K562 (cell line): ENCODE data around the gene PPIAL4G. TPM values are rescaled to one million over a fixed set of nuclear protein-coding genes. Genes with fewer than 3 reads are reported as not detected.

Experiments
- CBX5 ChIP-seq: IDR thresholded peaks from 2 replicates; pipeline ENCODE4 v1.6.1; 2014; ENCODE audit warnings: low read depth, borderline replicate concordance
- CHD2 ChIP-seq: IDR thresholded peaks from 2 replicates; pipeline ENCODE4 v1.6.1; 2011; ENCODE audit warnings: low read depth, low read length
- CREB1 ChIP-seq, 2 experiments: sonication (generic) in 1 of 2; formaldehyde crosslinking in 1 of 2; IDR thresholded peaks; 2 replicates each; pipeline versions ENCODE4 v1.6.1 to v1.8.0; 2012 to 2022; ENCODE audit warnings: inconsistent platforms in 1 of 2, mild to moderate bottlenecking in 1 of 2, missing genetic modification reagents in 1 of 2, moderate library complexity in 1 of 2
- CREB5 ChIP-seq: fragments of 250-450 bp; sonication (Bioruptor Pico); IDR thresholded peaks from 2 replicates; pipeline ENCODE4 v1.5.0; 2020; ENCODE audit warnings: mild to moderate bottlenecking
- DPF2 ChIP-seq: fragments of 450-650 bp; IDR thresholded peaks from 2 replicates; pipeline ENCODE4 v1.6.1; 2016
- ELF4 ChIP-seq: fragments of 450-650 bp; formaldehyde crosslinking; IDR thresholded peaks from 2 replicates; pipeline ENCODE4 v1.4.0; 2022; ENCODE audit warnings: missing genetic modification characterization
- EP300 ChIP-seq: IDR thresholded peaks from 2 replicates; pipeline ENCODE4 v1.6.1; 2012; ENCODE audit warnings: low read length, improper control_type of control experiment
- FOXJ3 ChIP-seq: sonication (generic); formaldehyde crosslinking; IDR thresholded peaks from 2 replicates; pipeline ENCODE4 v1.4.0; 2020; ENCODE audit warnings: mild to moderate bottlenecking, missing genetic modification reagents
- HDAC3 ChIP-seq: fragments of 450-650 bp; IDR thresholded peaks from 2 replicates; pipeline ENCODE4 v1.6.1; 2018; ENCODE audit warnings: borderline replicate concordance, mild to moderate bottlenecking, moderate library complexity; ENCODE audit not compliant: partially characterized antibody
- HOXB6 ChIP-seq: fragments of 250-450 bp; sonication (Bioruptor Pico); IDR thresholded peaks from 2 replicates; pipeline ENCODE4 v1.5.1; 2022; ENCODE audit warnings: mild to moderate bottlenecking, borderline replicate concordance
- IRF1 ChIP-seq: sonication (generic); formaldehyde crosslinking; IDR thresholded peaks from 2 replicates; pipeline ENCODE4 v1.8.0; 2022; ENCODE audit warnings: missing genetic modification reagents, mild to moderate bottlenecking, borderline replicate concordance
- JUNB ChIP-seq: fragments of 450-650 bp; formaldehyde crosslinking; conservative IDR thresholded peaks from 2 replicates; pipeline ENCODE4 v1.4.0; 2020; ENCODE audit warnings: mild to moderate bottlenecking
- MYC ChIP-seq, 2 experiments: fragments of 250-450 bp in 1 of 2; sonication (Bioruptor Pico) in 1 of 2; IDR thresholded peaks; 2 replicates each; pipeline versions ENCODE4 v1.5.1 to v1.6.1; 2012 to 2021; ENCODE audit warnings: low read depth in 2 of 2, borderline replicate concordance in 1 of 2, improper control_type of control experiment in 1 of 2, low read length in 1 of 2, mild to moderate bottlenecking in 1 of 2, moderate library complexity in 1 of 2
- PHB2 ChIP-seq: fragments of 450-650 bp; IDR thresholded peaks from 2 replicates; pipeline ENCODE4 v1.6.1; 2017; ENCODE audit warnings: low read depth
- POLR2G ChIP-seq: fragments of 200-400 bp; formaldehyde crosslinking; IDR thresholded peaks from 2 replicates; pipeline ENCODE4 v1.6.1; 2017; ENCODE audit warnings: low read depth, mild to moderate bottlenecking, antibody characterized with exemption, low read length, moderate library complexity
- PYGO2 ChIP-seq: fragments of 450-650 bp; IDR thresholded peaks from 2 replicates; pipeline ENCODE4 v1.6.1; 2016; ENCODE audit warnings: mild to moderate bottlenecking, missing genetic modification characterization, moderate library complexity, missing compliant biosample characterization
- RHOXF2B ChIP-seq: fragments of 250-450 bp; sonication (Bioruptor Pico); conservative IDR thresholded peaks from 2 replicates; pipeline ENCODE4 v1.5.1; 2021
- SNAPC5 ChIP-seq: fragments of 250-450 bp; sonication (Bioruptor Pico); IDR thresholded peaks from 2 replicates; pipeline ENCODE4 v1.8.0; 2021; ENCODE audit warnings: moderate library complexity, mild to moderate bottlenecking, inconsistent platforms
- TARDBP ChIP-seq: fragments of 450-650 bp; IDR thresholded peaks from 2 replicates; pipeline ENCODE4 v1.6.1; 2016
- TCF3 ChIP-seq: sonication (generic); formaldehyde crosslinking; IDR thresholded peaks from 2 replicates; pipeline ENCODE4 v1.4.0; 2020; ENCODE audit warnings: mild to moderate bottlenecking, missing genetic modification reagents
- ZFPM2 ChIP-seq: fragments of 250-450 bp; sonication (Bioruptor Pico); IDR thresholded peaks from 2 replicates; pipeline ENCODE4 v1.5.1; 2022; ENCODE audit warnings: mild to moderate bottlenecking
- ZNF232 ChIP-seq: sonication (generic); formaldehyde crosslinking; IDR thresholded peaks from 2 replicates; pipeline ENCODE4 v1.8.0; 2022; ENCODE audit warnings: mild to moderate bottlenecking, missing genetic modification reagents
- ZNF316 ChIP-seq: fragments of 450-650 bp; IDR thresholded peaks from 2 replicates; pipeline ENCODE4 v1.6.1; 2016
- ZNF398 ChIP-seq: fragments of 250-450 bp; sonication (Bioruptor Pico); IDR thresholded peaks from 2 replicates; pipeline ENCODE4 v1.8.0; 2021; ENCODE audit warnings: moderate library complexity, mild to moderate bottlenecking, inconsistent platforms
- ZNF436 ChIP-seq: fragments of 250-450, 450-650 bp; sonication (Bioruptor Pico); formaldehyde crosslinking; IDR thresholded peaks from 2 replicates; pipeline ENCODE4 v1.7.0; 2020; ENCODE audit warnings: mild to moderate bottlenecking
- ZNF696 ChIP-seq: fragments of 250-450 bp; sonication (Bioruptor Pico); conservative IDR thresholded peaks from 2 replicates; pipeline ENCODE4 v1.4.0; 2020; ENCODE audit warnings: mild to moderate bottlenecking, moderate library complexity
- polyA plus RNA-seq, 8 experiments: library from polyadenylated mRNA; depleted of rRNA in 4 of 8; stranded (reverse) in 5 of 8; unstranded in 3 of 8; fragments of >200 nt; fragmentation: Nextera tagmentation in 2 of 8; fragmentation: Illumina TruSeq in 1 of 8; extraction: Ambion mirVana in 2 of 8; extraction: Trizol in 1 of 8; gene quantifications; 2 replicates each; pipeline versions ENCODE4 v1.2.1 to v1.2.3, GENCODE V29; 2011 to 2014; ENCODE audit warnings: inconsistent platforms in 1 of 8, missing spikeins in 1 of 8
- total RNA-seq, 7 experiments: library from RNA; depleted of rRNA in 6 of 7; stranded (reverse); fragments of >200 nt in 6 of 7; fragmentation: Illumina TruSeq in 2 of 7; extraction: Trizol in 2 of 7; gene quantifications; 2 replicates each; pipeline versions ENCODE4 v1.2.1 to v1.2.3, GENCODE V29; 2011 to 2021; ENCODE audit warnings: low replicate concordance in 1 of 7

Gene PPIAL4G
- total and polyA plus RNA-seq, 9 of the 15 experiments (the other 6 are each of a cell fraction or from before 2014, with no cell fraction given) = not detected

GRCh38 chr1:148522561-148523204 is 39.6 kb upstream of the PPIAL4G start (continued):
- peak; percentile 85 for TF ChIP-seq IRF1 (CRISPR knock-in tag)
- TF ChIP-seq MYC (IDR thresholded peaks at IDR 0.05; ENCODE audit: low read depth, low read length) = peak; percentile 48
- peak; percentile 93; the same call in 1 of the 2 replicates for TF ChIP-seq MYC (CRISPR knock-in tag; IDR thresholded peaks at IDR 0.05; ENCODE audit: borderline replicate concordance, low read depth)
- peak; percentile 85 for TF ChIP-seq POLR2G
- peak; percentile 98 for TF ChIP-seq ZFPM2 (CRISPR knock-in tag)
- TF ChIP-seq ZNF232 (CRISPR knock-in tag) = peak; percentile 65; the same call in 1 of the 2 replicates
- TF ChIP-seq ZNF436 (CRISPR knock-in tag) = peak; percentile 98
- peak; percentile 91 for TF ChIP-seq SNAPC5 (CRISPR knock-in tag)
- TF ChIP-seq FOXJ3 (CRISPR knock-in tag) = peak; percentile 74
- TF ChIP-seq PYGO2 (tag) = peak; percentile 89
- TF ChIP-seq HDAC3 = peak; percentile 77
- peak; percentile 81 for TF ChIP-seq JUNB (CRISPR knock-in tag)
- peak; percentile 76; the same call in 1 of the 2 replicates for TF ChIP-seq TARDBP
- TF ChIP-seq RHOXF2B (CRISPR knock-in tag) = peak; percentile 99
- peak; percentile 73 for TF ChIP-seq CREB1 (IDR thresholded peaks at IDR 0.05)
- TF ChIP-seq CREB1 (CRISPR knock-in tag; IDR thresholded peaks at IDR 0.05) = peak; percentile 47; the same call in 1 of the 2 replicates
- TF ChIP-seq DPF2 = peak; percentile 81
- peak; percentile 81 for TF ChIP-seq CHD2
- peak; percentile 70 for TF ChIP-seq PHB2
- TF ChIP-seq ZNF398 = peak; percentile 51
- peak; percentile 98 for TF ChIP-seq CREB5 (CRISPR knock-in tag)
- peak; percentile 100 for TF ChIP-seq ELF4
- TF ChIP-seq ZNF696 (CRISPR knock-in tag) = peak; percentile 98
- TF ChIP-seq ZNF316 = peak; percentile 99
- peak; percentile 72 for TF ChIP-seq TCF3 (CRISPR knock-in tag)
- TF ChIP-seq EP300 = peak; percentile 73
- TF ChIP-seq HOXB6 = peak; percentile 100
- TF ChIP-seq CBX5 = peak; percentile 67
